C1 segment of cervical spinal cord (tissue), 14 donors: ENCODE data around the gene SYT8.
A peak's percentile ranks its signal among the peaks of the same experiment; 100 is the strongest.

ENCODE experiments used
- DNase-seq, 14 donors: peaks; one replicate each; lab custom pipeline; 2025; lab: John Stamatoyannopoulos, UW

Gene SYT8

DNA sequence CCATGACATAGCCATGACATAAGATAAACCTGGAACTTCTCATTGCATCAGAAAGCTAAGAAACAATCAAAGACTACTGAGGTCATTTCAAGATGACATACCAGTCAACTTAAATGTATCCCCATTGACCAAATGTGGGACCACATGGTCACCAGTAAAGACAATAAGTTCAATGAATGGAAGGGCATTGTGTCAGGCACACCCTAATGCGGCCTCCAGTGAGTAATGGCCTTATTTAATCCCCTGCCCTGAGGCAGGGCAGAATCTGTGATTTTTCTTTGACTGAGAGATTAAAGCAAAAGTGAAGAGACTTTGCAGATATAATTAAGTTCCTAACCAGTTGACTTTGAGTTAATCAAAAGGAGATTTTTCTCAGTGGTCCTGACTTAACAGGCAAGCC lies 17.3 kb upstream of the SYT8 start:
- no peak for DNase-seq

DNA sequence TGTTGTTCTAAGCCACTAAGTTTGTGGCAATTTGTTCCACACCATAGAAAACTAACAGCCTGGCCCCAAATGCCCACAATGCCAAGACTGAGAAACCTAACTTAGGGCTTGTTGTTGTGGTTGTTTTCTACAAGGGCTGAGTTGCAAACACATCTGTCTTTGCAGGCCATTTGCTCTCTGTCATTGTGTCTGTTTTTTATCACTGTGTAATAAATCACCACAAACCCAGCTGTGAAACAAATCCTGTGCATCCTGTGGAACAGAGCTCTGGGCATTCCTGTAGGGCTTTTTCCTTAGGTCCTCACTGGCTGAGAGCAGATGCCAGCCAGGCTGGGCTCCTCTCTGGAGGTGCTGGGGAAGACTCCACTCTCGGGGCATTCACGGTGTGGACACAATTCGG lies 15.7 kb upstream of the SYT8 start:
- DNase-seq, result no peak

DNA sequence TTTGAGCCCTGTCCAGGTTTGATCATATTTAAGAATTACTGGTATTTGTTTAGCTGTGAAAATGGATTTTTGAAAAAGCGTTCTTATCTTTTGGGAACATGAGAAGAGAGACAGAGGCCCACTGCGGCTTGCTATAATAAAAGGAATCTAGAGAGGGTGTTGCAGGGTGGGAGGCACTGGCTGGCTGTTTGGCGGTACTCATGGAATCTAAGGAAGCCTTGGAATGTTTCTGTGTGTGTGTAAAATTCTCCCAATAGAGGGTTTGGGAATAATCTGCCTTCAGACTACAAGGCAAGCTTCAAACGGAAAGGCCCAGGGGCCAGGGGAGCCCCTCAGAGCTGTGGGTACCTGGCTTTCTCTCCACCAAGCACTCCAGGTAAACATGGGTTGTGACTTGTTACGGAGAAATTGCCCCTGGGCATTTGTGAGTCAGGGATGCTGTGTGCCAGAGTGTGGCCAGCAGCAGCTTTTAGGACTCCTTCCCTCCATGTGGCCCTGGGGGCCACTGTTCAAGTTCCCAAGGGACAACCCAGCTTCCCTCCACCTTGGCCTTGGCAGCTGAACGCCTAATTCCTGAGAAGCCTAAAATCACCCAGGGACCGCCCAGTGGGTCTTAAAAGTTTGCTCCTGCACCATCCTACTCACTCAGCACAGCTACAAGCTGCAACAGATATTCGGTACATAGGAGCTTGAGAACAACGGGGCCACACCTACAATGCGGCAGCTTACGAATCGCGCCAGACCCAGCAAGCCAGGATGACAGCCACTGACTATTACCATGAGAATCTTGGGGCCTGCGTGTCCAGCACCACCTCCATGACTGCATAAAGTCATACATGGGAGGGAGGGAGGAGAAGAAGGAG lies 14.1 kb upstream of the SYT8 start:
- DNase-seq, result no peak

DNA sequence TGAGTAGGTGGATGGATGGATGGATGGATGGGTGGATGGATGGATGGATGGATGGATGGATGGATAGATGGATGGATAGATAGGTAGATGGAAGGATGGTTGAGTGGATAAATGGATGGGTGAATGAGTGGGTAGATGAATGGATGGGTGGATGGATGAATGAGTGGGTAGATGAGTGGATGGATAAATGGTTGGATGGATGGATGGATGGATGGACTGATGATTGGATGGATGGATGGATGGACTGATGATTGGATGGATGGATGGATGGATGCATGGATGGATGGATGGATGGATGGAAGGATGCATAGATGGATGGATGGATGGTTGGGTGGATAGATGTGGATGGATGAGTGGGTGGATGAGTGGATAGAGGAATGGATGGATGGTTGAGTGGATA lies 13.2 kb upstream of the SYT8 start:
- no peak for DNase-seq

DNA sequence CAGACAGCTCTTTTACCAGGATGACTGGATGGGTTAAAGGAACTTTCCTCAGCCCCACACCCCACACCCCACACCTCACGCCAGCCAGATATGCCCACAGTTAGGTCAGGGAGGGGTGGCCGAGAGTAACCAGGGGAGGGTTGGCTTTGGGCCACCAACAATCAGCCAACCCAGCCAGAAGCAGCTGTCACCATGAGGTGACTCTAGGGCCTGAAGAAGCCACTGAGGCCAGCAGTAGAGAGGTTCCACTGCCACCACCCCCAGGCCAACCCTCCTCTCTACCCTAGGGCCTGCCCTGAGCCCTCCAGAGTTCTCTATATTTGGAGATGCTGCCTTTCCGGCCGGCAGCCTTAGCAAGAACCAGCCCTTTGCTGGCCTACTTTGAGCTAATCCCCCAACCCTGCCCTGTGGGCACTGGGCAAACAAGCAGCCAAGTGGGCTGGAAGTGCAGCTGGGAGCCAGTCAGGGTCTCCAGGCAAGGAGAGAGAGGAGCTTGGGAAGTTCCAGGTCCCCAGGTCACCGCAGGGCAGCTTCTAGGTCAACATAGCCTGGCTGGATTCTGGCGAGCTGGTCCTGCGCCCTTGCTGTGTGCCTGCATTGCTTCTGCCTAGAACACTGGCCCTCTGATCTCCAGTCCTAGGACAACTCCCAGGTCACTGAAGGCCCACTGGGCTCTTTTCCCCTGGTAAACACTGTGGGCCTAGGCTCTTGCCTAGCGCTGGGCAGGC lies 12.0 kb upstream of the SYT8 start:
- no peak for DNase-seq

DNA sequence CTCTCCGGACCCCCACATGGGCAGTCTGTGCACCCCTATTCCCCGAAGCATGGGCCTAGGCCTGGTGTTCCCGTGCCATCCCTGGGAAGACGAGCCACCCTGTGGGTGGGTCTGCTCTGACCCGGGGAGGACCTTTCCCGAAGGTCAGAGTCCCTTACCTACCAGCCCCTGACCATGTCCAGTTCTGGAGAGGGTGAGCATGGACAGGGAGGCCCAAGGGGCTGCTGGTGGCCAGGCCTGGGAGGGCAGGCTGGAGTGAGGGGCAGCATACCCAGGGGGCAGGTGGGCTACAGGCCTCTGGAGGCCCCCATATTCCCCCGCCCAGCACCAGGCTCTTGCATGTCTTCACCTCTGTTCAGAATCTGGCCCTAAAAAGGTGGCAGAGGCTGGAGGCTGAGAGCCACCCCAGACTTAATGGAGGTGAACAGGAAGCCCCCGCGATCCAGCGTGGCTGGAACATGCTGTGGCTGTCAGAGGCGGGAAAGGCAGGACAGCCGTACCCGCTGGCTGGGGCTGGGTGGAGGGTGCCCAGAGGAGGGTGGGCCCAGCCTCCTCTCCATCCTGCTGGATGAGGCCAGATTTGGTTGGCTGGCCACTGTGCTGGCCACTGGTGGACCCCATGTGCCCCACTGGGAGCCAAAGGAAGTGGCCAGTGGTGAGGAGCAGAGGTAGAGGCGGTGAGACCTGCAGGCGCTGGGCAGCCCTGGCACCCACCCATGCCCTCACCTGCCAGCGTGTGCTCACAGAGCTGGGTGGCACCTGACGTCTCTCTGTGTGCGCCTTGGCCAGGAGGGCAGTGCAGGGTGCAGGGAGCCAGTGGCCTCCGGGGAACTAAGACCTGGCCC lies 11.2 kb upstream of the SYT8 start:
- DNase-seq, result no peak

DNA sequence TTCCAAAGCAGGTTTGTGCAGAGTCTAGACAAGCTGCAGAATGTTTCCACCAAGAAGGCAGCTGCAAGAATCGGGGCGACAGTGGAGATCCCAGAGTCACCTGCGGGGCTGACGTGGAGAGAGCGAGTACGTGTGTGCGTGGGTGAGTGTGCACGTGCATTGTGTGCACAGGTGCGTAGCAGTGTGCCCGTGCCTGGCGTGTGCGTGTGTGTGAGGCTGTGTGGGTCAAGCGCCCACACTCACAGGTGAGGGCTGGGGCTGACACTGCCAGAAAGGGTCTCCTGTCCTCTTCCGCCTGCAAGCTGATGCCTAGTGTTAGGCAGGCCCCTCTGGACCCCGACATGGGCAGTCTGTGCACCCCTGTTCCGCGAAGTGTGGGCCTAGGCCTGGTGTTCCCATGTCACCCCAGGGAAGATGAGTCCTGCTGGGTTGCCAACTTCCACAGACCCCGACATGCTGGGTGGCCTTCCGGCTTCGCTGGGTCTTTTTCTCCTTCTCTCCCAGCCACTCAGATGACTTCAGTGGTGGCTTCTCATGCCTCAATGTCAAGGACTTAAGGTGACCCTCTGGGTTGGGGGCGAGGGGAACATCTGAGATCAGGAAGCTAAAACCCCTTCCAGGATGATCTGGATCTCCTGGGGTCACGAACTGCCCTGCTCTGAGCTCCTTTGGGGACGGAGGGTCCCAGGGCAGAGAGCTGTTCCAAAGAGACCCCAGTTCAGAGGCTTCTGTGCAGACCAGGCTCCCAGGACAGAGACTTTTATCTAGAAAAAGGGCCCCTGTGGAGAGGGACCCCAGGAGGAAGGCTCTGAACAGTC lies 10.4 kb upstream of the SYT8 start:
- no peak for DNase-seq

DNA sequence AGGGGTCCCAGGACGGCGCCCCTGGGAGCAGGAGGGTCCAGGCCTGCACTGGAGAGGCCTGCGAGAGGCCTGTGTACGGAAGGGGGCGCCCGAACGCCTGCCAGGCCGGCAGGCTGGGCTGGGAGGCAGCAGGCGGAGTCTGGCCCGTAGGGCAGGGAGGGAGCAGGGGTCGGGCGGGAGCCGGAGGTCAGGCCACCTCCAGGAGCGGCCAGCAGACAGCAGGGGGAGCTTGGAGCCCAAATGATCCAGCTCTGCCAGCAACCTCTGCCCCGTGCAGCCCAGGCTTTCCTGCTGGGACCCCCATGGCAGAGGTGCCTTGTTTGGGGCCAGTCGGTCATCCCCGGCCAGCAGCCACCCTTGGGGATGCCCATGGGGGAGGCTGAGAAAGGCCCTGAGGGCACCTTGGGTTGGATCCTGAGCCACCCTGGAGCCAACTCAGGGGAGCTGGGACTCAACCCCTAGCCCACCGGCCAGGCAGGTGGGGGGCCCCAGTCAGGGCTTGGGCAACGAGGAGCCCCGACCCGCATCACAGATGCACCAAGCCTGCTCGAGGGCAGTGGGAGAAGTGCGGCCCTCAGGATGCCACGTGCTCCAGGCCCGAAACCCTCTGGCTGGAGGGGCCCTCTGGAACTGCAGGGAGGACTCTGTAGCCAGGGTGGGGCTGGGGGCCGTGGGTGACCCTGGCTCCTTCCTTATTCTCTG lies 9.6 kb upstream of the SYT8 start:
- DNase-seq, result no peak

DNA sequence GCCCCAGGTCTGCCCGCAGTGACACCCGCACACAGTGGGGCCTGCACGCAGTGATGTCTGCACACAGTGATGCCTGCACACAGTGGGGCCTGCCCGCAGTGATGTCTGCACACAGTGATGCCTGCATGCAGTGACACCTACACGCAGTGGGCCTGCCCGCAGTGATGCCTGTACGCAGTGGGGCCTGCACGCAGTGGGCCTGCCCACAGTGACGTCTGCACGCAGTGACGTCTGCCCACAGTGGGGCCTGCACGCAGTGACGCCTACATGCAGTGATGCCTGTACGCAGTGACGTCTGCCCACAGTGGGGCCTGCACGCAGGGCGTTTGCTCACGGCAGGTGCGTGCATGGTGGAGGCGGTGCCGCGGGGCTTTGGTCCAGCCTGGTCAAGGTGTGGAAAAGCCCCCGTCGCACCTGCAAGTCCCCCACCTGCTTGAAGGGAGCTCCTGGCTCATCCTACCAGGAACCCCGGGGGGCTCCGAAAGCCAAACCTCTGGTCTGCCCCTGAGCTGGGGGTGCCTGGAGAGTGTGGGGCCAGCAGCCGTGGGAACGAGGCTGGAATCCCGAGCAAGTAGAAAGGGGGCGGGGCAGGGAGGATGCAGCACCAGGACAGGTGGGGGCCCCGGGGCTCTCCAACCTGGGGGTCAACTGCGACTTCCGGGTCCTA lies 8.9 kb upstream of the SYT8 start:
- no peak for DNase-seq

DNA sequence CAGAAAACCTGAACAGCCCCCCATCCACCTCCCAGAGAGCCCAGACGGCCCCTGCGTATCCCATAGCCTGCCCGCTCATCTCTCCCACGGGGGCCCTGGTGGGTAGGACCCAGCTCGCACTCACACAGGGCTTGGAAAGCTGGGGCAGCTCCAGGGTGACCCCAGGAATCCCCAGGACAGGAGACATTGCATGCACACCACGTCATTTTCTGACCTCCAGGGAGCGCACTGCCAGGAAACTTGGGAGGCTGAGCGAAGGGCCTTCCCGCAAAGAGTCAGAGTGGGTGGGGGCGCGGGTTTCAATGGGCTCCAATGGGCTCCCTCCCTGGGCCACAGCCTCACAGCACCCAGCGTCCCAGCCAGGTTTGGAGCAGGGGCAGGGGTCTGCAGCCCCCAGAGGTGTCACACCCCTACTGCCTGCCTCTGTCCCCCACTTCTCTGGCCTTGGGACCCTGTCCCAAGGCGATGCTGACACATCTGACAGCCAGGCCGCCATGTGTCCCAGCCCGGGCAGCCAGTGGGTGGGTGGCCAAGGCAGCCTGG lies 8.2 kb upstream of the SYT8 start:
- DNase-seq, result peak in 2 of 14 donors; percentile 20 to 84

DNA sequence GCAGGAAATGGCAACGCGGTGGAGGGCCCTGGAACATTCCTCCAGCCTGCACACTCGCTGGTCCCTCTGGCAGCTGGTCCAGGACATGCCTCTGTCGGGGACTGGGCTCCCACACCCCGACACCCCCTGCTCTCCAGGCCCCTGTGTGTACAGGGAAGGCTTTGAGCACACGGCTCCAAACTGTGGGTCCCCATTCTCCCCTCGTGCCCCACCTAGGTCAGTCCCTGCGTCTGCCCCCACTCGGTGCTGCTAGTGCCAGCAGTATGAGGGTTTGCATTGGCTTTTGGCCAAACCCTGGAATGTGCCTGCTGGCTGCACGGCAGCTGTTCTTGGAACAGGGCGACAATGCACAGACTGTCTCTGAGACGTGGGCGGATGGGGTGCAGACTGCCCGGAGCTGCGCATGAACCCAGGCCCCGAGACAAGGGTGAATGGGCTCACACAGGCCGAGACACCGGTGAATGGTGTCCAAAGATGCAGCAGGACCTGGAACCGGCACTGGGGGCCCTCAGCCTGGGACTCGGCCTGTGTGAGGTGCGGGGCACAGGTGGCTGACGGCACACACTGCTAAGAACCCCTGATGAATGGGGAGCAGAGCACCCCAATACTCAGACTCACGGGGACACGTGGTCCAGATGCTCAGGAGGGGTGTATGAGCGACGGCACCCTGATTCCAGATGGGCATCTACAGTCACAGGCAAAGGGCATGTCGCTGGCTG lies 7.5 kb upstream of the SYT8 start:
- peak in 5 of 14 donors; percentile 17 to 79 (median 41) for DNase-seq

DNA sequence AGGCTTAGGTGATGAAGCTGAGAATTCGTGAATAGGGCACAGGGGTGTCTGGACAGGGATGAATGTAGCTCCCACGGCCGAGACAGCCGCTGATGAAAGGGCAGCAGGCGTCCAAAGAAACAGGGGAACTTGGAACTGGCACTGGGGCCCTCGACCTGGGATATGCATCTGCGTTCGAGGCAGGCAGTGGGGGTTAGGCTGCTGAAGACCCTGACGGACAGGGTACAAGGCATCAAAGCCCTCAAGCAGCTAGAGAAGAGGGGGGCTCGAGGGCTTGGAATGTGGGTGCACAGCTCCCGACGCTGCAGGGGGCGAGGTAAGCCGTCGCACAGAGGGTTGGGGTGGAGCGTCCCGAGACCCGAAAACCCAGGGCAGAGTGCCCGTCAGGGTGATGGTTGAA lies 6.9 kb upstream of the SYT8 start:
- no peak for DNase-seq

DNA sequence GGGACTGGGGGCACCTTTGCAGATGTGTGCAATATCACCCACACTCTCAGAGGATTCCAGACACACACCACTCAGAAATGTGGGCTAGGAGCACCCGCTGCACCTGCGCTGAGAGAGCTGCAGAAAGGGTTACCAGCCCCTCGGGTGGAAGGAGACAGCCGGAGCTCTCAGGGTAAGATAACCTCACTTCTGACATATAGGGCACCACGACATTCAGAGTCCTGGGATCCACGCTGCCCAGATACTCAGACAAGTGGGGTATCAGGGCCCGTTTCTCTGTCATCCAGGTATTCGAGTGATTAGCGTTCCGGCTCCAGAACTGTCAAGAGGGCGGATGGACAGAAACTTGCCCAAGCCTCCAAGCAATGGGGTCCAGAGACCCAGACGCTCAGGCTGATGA lies 6.2 kb upstream of the SYT8 start:
- DNase-seq, result no peak

DNA sequence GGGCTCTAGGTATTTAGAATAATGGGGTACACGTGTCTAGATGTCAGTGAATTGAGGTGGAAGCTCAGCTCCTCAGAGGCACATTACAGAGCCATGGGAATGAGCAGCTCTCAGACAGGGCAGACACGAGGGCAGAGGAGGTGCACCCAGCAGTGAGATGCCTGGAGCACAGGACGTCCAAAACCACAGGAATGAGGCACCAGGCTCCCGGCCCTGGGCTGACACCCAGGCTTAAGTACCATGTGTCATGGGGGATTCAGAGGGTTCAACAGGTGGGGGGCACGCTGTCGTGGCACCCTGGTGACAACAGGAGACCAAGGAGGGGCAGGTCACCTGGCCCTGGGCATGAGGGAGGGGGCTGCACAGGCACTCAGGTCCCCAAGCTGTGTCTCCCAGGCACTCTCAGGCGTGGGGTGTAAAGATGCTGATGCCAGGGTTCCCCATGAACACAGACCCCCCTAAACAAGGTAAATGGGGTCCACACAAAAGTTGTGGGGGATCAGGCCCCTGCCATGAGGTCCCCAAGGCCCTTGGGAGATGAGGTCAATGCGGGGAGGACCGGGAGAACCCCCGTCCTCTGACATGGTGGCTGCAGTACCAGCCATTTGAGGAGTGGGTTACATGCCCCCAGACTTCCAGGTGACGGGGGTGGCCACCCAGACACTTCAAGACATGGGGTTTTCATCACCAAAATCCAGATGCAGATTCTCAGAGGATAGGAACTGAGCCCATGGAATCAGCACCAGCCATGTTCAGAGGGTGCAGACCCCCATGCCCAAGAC lies 5.6 kb upstream of the SYT8 start:
- no peak for DNase-seq

DNA sequence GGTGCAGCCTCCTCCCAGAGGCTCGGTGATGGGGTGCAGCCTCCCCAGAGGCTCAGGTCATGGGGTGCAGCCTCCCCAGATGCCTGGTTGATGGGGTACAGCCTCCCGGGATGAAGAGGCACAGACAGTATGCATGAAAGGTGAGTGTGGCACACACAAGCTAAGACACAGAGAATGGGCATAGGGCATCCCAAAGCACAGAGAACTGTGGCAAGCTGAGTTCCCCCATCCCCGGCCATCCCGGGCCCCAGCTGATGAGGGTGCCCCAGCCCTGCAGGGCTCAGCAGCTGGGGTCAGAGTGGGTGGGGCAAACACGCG lies 4.8 kb upstream of the SYT8 start:
- DNase-seq, result no peak

DNA sequence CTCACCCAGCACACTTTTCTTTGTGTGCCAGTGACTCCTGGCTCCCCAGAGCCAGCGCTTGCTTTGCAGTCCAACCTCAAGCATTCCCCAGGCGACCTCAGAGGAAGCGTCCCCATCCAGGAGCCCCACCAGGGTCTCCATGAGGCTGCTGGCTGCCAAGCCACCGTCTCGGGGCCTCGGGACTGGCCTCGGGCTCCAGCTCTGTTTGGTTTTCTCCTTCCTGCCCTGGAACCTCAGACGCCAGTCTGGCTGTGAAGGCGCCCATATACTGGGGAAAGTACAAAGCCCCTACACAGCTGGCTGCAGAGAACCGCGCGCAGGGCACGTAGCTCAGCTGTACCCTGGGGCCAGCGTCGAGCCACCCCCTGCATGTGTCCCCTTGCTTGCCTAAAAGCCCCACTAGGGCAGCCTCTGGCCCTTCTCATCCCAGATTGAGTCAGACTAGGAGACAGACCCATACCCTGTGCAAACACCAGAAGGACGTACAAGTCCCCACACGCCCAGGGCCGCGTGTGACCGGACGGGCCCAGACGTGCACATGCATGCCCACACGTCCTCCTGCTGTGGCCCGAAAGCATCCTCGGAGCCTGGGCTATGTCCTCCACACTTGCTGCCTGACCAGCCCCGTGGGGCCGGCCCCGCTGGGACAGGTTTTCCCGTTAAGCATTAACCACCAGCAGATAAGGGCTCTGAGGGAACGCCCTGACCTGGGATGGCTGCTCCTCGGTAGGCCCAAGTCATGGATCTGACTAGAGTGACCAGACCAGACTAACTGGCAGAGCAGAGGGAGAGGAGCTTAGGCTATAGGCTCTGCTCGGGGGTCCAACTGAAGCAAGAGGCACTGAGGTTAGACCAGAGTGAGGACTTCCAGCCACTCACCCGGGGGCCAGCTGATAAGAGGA lies 4.2 kb upstream of the SYT8 start:
- DNase-seq, result no peak
